Epithelial cell of proximal tubule (primary cell): ENCODE results near the gene SOHLH1. TPM values are rescaled to one million over a fixed set of nuclear protein-coding genes. Genes with fewer than 3 reads are reported as not detected.

ENCODE experiments used
- DNase-seq: peaks from one replicate; pipeline ENCODE4 v3.0.0-alpha.2; 2011; ENCODE audit warnings: low read depth
- H3K4me3 ChIP-seq: 2 replicates; pipeline ENCODE4 v1.5.1; 2011; ENCODE audit warnings: low read depth, mild to moderate bottlenecking, low read length
- total RNA-seq: library from RNA; depleted of rRNA; stranded (reverse); fragments of >200 nt; gene quantifications from 2 replicates; pipeline ENCODE4 v1.2.3, GENCODE V29; 2015
- TF ChIP-seq, protein P1 (sequence below): conservative IDR thresholded peaks from 2 replicates; pipeline ENCODE4 v1.5.1; 2012; ENCODE audit warnings: low read depth, mild to moderate bottlenecking, low read length

Gene SOHLH1
- total RNA-seq, 1 donor from 2014 or later, result not detected

GRCh38 chr9:135657416-135657815 is 41.9 kb downstream of the SOHLH1 start:
- TF ChIP-seq, protein P1, sequence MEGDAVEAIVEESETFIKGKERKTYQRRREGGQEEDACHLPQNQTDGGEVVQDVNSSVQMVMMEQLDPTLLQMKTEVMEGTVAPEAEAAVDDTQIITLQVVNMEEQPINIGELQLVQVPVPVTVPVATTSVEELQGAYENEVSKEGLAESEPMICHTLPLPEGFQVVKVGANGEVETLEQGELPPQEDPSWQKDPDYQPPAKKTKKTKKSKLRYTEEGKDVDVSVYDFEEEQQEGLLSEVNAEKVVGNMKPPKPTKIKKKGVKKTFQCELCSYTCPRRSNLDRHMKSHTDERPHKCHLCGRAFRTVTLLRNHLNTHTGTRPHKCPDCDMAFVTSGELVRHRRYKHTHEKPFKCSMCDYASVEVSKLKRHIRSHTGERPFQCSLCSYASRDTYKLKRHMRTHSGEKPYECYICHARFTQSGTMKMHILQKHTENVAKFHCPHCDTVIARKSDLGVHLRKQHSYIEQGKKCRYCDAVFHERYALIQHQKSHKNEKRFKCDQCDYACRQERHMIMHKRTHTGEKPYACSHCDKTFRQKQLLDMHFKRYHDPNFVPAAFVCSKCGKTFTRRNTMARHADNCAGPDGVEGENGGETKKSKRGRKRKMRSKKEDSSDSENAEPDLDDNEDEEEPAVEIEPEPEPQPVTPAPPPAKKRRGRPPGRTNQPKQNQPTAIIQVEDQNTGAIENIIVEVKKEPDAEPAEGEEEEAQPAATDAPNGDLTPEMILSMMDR, result no peak
- DNase-seq, result no peak
- H3K4me3 ChIP-seq, result no peak overlapping the region

- TF ChIP-seq, protein P1, result no peak
- no peak for DNase-seq
- H3K4me3 ChIP-seq, result no peak overlapping the region
Observed at GRCh38 chr9:135655317-135655716, 44.0 kb downstream of the SOHLH1 start.

DNA sequence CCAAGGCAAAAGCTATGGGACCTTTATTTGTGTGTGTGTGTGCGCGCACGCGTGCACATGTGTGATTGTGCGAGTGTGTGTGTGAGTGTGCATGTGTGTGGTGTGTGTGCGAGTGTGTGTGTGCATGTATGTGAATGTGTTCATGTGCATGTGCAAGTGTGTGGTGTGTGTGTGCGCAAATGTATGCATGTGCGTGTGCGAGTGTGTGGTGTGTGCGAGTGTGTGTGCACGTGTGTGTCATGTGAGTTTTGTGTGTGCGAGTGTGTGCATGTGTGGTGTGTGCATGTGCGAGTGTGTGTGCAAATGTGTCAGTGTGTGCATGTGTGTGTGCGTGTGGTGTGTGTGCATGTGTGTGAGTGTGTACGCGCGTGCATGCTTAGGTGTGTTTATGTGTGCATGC is 48.9 kb downstream of the SOHLH1 start:
- DNase-seq, result no peak
- TF ChIP-seq, protein P1, result no peak
- no peak overlapping the region for H3K4me3 ChIP-seq

DNA sequence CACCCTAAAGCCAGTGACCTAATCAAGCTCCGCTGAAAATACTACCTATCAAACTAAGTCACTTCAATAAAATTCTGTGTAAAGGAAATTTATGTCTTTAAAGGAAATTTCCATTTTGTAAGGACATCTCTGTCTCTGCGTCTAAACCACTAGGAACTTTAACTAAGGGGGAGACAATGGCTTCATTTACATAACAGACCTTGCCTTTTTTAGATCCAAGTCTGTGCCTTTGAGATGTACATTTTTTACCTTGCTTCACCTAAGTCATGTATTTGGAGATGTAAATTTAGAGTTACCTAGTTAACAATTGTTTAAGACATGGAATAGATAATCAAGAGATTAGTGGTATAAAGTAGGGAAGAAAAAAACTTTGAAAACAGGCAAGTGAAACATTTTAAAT is 49.8 kb downstream of the SOHLH1 start:
- TF ChIP-seq, protein P1, result no peak
- no peak overlapping the region for H3K4me3 ChIP-seq
- no peak for DNase-seq

- H3K4me3 ChIP-seq, result no peak overlapping the region
- TF ChIP-seq, protein P1, result no peak
- no peak for DNase-seq
Observed at GRCh38 chr9:135648494-135649410, 50.5 kb downstream of the SOHLH1 start.

DNA sequence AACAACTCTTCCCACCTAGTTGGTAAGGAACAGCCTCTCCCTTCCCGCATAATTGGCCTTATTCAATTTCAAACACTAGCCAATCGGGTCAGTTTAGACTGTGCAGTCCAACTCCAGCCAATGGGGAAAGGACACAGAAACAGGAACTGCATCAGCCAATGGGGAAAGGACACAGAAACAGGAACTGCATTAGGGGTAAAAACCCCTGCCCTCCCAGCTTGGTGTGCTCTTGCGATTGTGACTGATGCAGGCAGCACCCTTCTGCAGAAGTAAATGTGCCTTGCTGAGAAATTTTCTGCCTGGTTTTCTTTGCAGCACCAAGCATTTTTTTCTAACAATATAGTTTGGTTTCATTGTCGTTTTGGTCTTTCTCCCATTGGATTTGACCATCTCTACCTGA is 51.4 kb downstream of the SOHLH1 start:
- TF ChIP-seq, protein P1, result no peak
- H3K4me3 ChIP-seq, result no peak overlapping the region
- no peak for DNase-seq
